HCT116 (cell line): Measurements from ENCODE around the gene GNG7.

Experiments
- EGR1 ChIP-seq: IDR thresholded peaks from 2 replicates; pipeline ENCODE4 v1.6.1; 2012; ENCODE audit warnings: low read depth
- ELF1 ChIP-seq: IDR thresholded peaks from 2 replicates; pipeline ENCODE4 v1.6.1; 2012; ENCODE audit warnings: low read depth, borderline replicate concordance
- EZH2 ChIP-seq: fragments of 200-600 bp; sonication (generic); IDR thresholded peaks from 2 replicates; pipeline ENCODE4 v1.6.1; 2017; ENCODE audit warnings: antibody characterized with exemption, mixed run types
- EZH2phosphoT487 ChIP-seq: fragments of 200-600 bp; IDR thresholded peaks from 2 replicates; pipeline ENCODE4 v1.6.1; 2018; ENCODE audit warnings: antibody characterized with exemption, borderline replicate concordance
- FOSL1 ChIP-seq: IDR thresholded peaks from 2 replicates; pipeline ENCODE4 v1.6.1; 2012; ENCODE audit warnings: low read depth
- POLR2A ChIP-seq: IDR thresholded peaks from 2 replicates; pipeline ENCODE4 v1.7.0; 2011; ENCODE audit warnings: borderline replicate concordance; ENCODE audit not compliant: insufficient read depth, insufficient read length; ENCODE audit errors: extremely low read depth
- POLR2AphosphoS5 ChIP-seq: IDR thresholded peaks from 2 replicates; pipeline ENCODE4 v1.6.1; 2011; ENCODE audit warnings: mild to moderate bottlenecking, low read depth, low read length, moderate library complexity
- RAD21 ChIP-seq: IDR thresholded peaks from 2 replicates; pipeline ENCODE4 v1.6.1; 2012; ENCODE audit warnings: low read depth, mild to moderate bottlenecking
- TCF7L2 ChIP-seq: IDR thresholded peaks from 2 replicates; pipeline ENCODE4 v1.7.0; 2011; ENCODE audit warnings: borderline replicate concordance, inconsistent platforms; ENCODE audit not compliant: insufficient read depth, insufficient read length; ENCODE audit errors: extremely low read depth
- YY1 ChIP-seq: IDR thresholded peaks from 2 replicates; pipeline ENCODE4 v1.6.1; 2011; ENCODE audit warnings: low read length, low read depth, moderate library complexity, mild to moderate bottlenecking; ENCODE audit not compliant: insufficient replicate concordance; ENCODE audit errors: extremely low read depth
- TF ChIP-seq, protein P1 (sequence below), 3 experiments: fragments of 200-600 bp in 1 of 3; sonication (generic) in 1 of 3; IDR thresholded peaks in 2 of 3; conservative IDR thresholded peaks in 1 of 3; 2 replicates each; pipeline ENCODE4 v1.5.1; 2012 to 2017; ENCODE audit warnings: low read depth in 2 of 3, low read length in 2 of 3, antibody characterized with exemption in 1 of 3, borderline replicate concordance in 1 of 3, control low read depth in 1 of 3, mild to moderate bottlenecking in 1 of 3, mixed read lengths in 1 of 3, mixed run types in 1 of 3, moderate library complexity in 1 of 3; ENCODE audit not compliant: insufficient read depth in 1 of 3
- TF ChIP-seq, protein P2 (sequence below): IDR thresholded peaks from 2 replicates; pipeline ENCODE4 v1.6.1; 2012
- TF ChIP-seq, protein P3 (sequence below): IDR thresholded peaks from 2 replicates; pipeline ENCODE4 v1.6.1; 2012

DNA sequence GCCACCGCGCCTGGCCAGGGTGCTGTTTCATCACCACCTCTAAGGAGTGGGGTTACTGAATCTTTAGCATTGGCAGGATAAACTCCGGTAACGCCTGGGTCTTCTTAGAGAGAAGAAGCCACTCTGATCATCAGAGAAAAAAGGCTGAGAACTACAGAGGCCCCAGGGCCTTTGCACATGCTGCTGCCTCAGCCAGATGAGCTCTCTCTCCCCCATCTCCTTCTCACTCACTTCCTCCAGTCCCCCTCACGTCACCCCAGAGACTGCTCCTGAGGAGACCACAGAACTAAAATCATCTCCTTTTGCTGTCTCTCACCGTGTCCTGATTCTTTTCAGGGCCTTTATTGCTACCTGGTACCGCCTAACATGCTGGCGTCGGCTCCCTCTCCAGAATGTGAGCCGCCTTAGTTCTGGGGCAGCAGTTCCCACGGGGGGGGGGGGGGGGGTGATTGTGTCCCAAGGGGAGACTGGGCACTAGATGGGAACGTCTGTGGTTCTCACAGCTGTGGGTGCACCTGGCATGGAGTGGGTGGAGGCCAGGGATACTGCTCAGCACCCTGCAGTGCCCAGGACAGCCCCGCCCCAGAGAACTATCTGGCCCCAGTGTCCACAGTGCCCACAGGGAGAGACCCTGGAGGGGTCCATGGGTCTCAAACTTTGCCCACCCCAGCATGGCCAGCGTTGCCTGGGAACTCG lies 23.8 kb upstream of the GNG7 start:
- TF ChIP-seq, protein P1, sequence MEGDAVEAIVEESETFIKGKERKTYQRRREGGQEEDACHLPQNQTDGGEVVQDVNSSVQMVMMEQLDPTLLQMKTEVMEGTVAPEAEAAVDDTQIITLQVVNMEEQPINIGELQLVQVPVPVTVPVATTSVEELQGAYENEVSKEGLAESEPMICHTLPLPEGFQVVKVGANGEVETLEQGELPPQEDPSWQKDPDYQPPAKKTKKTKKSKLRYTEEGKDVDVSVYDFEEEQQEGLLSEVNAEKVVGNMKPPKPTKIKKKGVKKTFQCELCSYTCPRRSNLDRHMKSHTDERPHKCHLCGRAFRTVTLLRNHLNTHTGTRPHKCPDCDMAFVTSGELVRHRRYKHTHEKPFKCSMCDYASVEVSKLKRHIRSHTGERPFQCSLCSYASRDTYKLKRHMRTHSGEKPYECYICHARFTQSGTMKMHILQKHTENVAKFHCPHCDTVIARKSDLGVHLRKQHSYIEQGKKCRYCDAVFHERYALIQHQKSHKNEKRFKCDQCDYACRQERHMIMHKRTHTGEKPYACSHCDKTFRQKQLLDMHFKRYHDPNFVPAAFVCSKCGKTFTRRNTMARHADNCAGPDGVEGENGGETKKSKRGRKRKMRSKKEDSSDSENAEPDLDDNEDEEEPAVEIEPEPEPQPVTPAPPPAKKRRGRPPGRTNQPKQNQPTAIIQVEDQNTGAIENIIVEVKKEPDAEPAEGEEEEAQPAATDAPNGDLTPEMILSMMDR (IDR thresholded peaks at IDR 0.05 in 2 of 3, conservative IDR thresholded peaks at IDR 0.05 in 1 of 3; ENCODE audit: borderline replicate concordance in 1 of 3, insufficient read depth in 1 of 3, low read depth in 2 of 3, low read length in 2 of 3), result no peak
- TF ChIP-seq FOSL1 (no peak), EZH2 (no peak), POLR2AphosphoS5 (no peak), TCF7L2 (no peak), POLR2A (no peak), EZH2phosphoT487 (no peak), YY1 (no peak), ELF1 (no peak), EGR1 (no peak), RAD21 (no peak)
- TF ChIP-seq, protein P2, sequence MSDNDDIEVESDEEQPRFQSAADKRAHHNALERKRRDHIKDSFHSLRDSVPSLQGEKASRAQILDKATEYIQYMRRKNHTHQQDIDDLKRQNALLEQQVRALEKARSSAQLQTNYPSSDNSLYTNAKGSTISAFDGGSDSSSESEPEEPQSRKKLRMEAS, result no peak
- TF ChIP-seq, protein P3, sequence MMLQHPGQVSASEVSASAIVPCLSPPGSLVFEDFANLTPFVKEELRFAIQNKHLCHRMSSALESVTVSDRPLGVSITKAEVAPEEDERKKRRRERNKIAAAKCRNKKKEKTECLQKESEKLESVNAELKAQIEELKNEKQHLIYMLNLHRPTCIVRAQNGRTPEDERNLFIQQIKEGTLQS, result no peak
